GM23248 (cell line): ENCODE data around the gene CNTNAP5.

ENCODE experiments used
- EZH2 ChIP-seq: fragments of 200-600 bp; sonication (generic); IDR thresholded peaks from 2 replicates; pipeline ENCODE4 v1.6.1; 2018; ENCODE audit warnings: antibody characterized with exemption, mild to moderate bottlenecking; ENCODE audit not compliant: insufficient read depth, poor library complexity, severe bottlenecking
- EZH2phosphoT487 ChIP-seq: fragments of 200-600 bp; sonication (generic); IDR thresholded peaks from 2 replicates; pipeline ENCODE4 v1.6.1; 2018; ENCODE audit warnings: antibody characterized with exemption, moderate library complexity, mild to moderate bottlenecking, low read depth; ENCODE audit not compliant: insufficient read depth

DNA sequence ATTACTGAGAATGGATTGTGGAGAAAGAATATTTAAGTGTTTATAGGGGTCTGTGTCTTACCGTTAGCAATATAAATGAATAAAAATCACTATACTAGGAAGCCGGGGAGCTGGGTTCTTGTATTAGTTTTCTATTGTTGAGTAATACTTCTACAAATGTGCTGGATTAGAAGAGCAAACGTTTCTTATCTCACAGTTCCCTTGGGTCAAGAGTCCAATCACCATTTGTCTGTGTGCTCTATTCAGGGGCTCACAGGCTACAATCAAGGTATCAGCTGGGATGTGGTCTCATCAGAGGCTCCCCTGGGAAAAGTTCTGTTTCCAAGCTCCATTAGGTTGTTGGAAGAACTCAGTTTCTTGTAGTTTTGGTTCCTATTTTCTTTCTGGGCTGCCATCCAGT is 790.9 kb downstream of the CNTNAP5 start:
- no peak for TF ChIP-seq EZH2
- TF ChIP-seq EZH2phosphoT487, result no peak
